Measurements from ENCODE around the gene CACNA1S.

The CACNA1S gene

GRCh38 chr1:201140235-201140940 is 28.2 kb upstream of the CACNA1S start:
- DNase-seq, result no peak

DNA sequence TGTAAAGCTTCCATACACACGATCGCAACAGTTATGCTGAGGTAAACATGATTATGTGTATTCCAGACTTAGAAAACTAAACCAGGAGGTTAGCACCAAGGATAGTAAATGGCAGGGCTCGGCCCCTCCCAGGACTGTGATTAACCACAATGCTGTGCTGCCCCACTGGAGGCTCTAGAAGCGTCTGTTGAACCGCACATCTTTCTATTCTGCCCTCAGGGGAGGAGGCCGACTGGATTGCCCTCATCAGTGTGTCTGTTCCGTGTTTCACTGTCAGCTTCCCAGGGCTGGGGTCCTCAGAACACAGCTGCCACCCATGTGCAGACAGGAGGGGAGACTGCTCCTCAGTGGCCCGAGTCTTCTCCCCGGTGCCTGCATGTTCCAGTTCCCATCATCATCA is 27.5 kb upstream of the CACNA1S start:
- DNase-seq, result no peak

GRCh38 chr1:201139306-201139705 is 27.1 kb upstream of the CACNA1S start:
- DNase-seq, result no peak

DNA sequence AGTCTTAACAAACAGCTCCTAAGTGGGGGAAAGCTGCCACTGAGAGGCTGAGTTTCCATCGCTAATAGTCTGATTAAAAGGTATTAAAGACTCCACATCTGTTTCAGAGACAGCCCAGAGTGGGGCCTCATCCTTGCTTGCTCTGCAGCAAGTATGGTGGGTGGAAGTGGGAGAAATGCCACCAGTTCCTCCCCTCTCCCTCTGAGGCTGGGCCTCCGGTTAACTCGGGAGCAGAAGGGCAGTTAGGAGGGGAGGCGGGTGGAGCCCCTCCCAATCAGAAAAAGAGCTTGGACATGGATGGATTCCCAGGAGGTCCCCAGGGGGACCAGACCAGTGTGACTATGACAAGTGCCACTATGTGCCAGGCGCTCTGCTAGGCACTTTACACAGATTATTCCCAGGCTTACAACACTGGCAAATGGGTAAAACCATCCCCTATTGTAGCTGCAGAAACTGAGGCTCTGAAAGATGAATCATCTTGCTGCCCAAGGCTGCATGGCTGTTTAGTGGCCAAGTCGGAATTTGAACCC is 26.1 kb upstream of the CACNA1S start:
- DNase-seq, result no peak

GRCh38 chr1:201137579-201138310 is 25.5 kb upstream of the CACNA1S start:
- peak; percentile 17 for DNase-seq

- DNase-seq, result no peak
These were observed 24.8 kb upstream of the CACNA1S start for GRCh38 chr1:201137024-201137392.

DNA sequence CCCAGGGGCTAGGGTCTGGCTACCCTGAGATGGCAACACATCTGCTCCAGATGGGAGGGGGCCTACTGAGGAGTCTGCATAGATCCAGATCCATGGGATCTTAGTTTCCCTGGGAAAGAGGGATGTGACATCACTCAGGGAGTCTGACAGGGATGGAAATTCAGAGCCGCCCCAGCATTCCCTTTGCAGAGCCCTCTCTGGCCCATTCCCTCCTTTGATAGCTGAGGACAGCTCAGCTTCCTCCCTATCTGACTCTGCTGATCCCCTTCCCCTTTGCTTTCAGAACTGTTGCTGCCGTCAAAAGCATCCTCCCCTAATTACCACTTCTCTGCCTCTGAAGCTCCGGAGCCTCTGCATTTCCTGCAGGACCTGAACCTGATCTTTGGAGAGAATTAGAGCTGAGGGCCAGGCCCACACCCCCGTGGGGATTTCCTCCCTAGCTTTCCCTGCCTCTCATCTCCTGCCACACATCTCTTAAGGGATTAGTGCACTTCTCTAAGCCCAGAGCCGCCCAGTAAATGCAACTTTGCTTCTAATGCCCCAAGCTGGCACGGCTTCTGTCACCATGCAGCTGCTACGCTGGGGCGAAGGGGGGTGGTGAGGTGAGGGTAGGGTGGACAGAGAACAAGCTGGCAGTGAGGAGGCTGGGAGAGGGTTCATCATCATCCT is 24.3 kb upstream of the CACNA1S start:
- DNase-seq, result no peak

GRCh38 chr1:201134405-201134804 is 22.2 kb upstream of the CACNA1S start:
- DNase-seq, result no peak

DNA sequence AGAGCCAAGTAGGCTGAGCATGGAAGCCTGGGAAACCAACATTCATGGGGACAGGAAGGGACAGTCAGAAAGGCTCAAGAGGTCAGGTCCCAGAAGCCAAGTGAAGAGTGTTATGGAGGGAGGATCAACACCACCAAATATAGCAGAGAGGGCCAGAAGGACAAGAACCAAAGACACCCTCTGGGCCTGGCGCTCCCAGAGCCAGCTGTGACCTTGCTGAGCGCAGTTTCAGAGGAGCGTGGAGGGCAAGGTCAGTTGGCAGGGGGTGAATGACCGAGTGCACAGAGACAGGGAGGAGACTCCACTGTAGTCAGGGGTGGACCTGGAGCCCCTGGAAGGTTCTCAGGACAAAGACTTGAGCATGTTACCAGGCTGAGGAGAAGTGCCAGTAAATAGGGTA is 19.2 kb upstream of the CACNA1S start:
- no peak for DNase-seq

- no peak for DNase-seq
These were observed 16.7 kb upstream of the CACNA1S start for GRCh38 chr1:201128962-201129361.

DNA sequence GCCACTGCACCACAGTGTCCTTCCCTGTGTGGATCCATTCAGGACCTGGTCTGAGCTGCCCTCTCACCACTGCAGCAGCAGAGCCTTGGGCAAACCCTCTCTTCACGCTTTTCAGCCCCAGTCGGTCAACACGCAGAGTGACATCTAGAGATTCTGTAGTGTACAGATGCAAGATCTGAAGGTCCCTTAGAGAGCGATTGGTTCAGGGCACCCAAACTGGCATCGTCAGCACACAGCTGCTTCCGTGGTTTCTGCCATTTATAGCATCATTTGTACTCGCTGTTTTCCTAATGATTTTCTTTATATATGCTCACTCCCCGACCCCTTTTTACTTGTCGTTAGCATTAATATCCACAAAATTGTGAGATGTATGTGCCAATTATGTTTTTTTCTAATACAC is 16.2 kb upstream of the CACNA1S start:
- no peak for DNase-seq

GRCh38 chr1:201127755-201128455 is 15.7 kb upstream of the CACNA1S start:
- DNase-seq, result no peak

DNA sequence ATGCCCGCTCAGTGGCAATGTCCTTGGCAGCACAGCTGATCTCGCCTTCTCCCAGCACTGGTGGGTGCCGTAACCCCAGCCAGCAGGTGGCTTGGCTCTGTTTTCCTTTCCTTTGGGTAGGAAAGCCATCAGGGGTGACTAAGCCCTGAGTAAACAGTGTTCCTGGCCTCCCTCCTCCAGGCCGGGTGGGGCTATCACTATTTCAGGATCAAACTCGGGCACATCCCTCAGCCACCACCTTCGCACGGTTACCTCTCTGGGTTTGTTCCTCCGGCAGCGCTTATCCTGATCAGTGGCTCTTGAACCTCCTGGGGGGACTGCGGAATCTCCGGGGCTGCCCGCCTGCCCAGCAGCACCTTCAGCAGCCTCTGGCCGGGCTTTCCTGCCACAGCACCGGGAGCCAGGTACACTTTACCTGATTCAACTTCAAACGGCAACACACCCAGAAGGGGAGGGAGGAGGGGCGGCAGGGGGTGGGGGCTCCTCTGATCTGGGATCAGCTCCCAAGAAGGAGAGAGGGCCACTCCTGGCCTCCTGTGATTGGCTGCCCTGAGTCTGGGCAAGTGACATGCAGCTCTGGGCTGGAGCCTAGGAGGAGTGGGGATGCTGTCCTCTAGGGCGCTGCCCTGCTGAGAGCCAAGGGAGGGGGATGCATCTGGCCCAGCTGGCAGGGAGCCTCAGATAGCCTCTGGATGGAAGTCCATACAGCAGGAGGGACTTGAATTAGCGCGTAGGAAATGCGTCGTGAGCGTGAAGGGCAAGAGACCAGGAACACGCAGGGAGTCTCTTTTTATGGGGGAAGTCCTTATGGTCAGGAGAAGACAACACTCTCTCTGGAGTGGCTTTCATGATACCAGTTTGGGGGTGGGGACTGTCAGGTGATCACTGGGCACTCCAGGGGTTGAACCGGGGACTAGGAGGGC is 14.9 kb upstream of the CACNA1S start, which contains the start of gene ASCL5:
TSS of gene ASCL5 (minus strand) at position 353 of the 923 bp plus-strand sequence. CDS start 11,812 bp downstream, outside the sequence.
- DNase-seq, result no peak

DNA sequence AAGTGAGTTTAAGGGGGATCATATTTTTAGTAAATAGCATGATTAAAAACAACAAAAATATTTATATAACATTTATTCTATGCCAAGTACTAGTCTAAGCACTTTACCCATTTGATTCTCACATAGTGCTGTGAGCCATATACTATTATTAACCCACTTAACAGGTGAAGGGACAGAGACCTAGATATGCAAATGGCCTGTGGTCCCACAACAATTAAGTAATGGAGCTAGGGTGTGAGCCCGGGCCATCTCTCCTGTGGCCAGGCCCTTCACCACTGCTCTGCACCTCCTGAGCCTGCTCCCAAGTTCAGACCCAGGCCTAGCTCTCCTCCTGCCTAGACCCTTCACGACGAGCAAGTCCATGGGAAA is 14.2 kb upstream of the CACNA1S start:
- no peak for DNase-seq

DNA sequence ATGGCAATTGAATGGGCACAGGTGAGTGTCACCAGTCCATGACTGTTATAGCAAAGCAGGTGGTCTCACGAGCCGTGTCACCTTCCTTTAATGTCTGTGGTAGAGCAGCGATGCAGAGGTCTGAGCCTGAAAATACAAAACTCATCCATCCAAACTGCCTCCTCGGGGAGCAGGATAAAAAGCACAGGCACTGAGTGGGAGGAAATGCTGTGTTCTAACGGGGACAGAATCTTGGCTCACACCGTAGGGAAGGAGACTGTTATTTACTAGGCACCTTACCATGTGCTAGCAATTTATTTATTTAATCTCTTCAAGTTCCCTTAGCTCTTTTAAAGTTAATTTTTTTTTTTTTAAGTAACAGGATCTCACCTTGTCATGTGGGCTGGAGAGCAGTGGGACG is 13.6 kb upstream of the CACNA1S start:
- DNase-seq, result no peak

- DNase-seq, result no peak
These were observed 12.8 kb upstream of the CACNA1S start for GRCh38 chr1:201125019-201125418.

- no peak for DNase-seq
These were observed 11.6 kb upstream of the CACNA1S start for GRCh38 chr1:201123866-201124265.

DNA sequence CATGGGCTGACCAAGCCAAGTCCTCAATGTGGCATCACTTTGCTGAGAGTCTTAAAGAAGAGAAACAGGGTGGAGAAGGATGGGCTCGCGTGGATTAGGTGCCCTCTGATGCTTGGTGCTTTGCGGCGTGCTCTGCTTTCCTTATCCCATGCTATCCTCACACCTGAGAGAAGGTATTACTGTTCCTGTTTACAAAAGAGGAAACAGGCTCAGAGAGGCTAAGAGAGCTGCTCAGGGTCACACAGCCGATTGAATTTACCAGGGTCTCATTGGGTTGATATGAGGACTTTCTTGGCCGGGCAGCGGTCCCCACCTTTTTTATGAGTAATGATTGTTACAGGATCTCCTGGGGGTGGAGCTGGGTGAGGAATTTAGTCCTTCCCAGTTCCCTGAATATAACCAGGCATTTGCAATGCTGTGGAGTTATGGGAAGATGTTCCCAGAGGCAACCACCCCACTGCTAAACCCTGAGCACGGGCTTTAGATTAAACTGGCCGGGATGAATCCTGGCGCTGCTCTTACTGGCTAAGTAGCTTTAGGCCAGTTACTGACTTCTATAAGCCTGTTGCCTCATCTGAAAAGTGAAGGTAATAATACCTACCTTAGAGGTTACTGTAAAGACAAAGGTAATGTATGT is 10.2 kb upstream of the CACNA1S start:
- no peak for DNase-seq

- no peak for DNase-seq
These were observed 7.3 kb upstream of the CACNA1S start for GRCh38 chr1:201119206-201120197.

- DNase-seq, result no peak
These were observed 3.9 kb upstream of the CACNA1S start for GRCh38 chr1:201116091-201116490.
